Activated CD4-positive, alpha-beta T cell treated with anti-CD3 and anti-CD28 coated beads, Interleukin-2, amount 50 U/mL, for 1 hour (primary cell): ENCODE data around the gene SLC2A5.
"Not testable (repeated sequence)": the region's sequence is repeated elsewhere in the genome, so short reads cannot be mapped to it uniquely, and the experiment has no call there.

Source experiments
- DNase-seq: peaks from one replicate; pipeline ENCODE4 v3.0.0-alpha.2; 2020

The SLC2A5 gene, protein sequence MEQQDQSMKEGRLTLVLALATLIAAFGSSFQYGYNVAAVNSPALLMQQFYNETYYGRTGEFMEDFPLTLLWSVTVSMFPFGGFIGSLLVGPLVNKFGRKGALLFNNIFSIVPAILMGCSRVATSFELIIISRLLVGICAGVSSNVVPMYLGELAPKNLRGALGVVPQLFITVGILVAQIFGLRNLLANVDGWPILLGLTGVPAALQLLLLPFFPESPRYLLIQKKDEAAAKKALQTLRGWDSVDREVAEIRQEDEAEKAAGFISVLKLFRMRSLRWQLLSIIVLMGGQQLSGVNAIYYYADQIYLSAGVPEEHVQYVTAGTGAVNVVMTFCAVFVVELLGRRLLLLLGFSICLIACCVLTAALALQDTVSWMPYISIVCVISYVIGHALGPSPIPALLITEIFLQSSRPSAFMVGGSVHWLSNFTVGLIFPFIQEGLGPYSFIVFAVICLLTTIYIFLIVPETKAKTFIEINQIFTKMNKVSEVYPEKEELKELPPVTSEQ

DNA sequence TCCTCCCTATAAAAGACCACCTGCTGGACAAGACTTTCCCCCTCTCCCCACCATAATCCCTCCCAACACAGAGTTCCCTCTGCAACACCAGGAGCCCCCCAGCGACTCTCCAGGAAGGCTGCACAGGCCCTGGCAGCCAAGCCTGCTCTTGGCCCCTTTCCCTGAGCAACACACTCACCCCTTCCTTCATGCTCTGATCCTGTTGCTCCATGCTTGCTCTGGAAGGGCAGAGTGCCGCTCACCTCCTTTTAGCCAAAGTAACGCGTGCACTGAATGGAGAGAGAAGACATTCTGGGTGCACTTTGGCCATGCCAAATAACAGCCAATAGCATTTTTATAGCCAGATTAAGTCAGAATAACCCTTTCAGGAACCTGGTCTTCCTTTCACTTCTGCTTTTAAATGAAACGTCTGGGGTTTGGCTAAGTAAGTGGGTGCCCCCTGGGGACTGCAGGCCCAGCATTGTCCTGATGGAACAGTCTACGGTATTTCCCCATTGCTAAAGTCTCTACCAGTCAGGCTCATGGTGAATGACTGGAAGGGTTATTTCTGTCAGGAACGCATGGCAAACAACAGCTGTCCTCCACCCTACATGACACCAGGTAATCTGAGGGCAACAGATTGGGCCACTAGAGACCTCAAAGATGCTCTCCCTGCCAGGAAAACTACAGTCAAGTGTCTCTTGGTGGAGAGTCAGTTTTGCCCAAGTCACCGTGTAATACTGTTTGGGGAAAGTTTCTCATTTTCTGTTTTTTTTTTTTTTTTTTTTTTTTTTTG is at the start of gene SLC2A5:
Gene SLC2A5, minus strand, starts transcription at position 310 of the 775 bp plus-strand sequence. Its CDS starts 99 bp downstream, at position 211.
- DNase-seq, result no peak

DNA sequence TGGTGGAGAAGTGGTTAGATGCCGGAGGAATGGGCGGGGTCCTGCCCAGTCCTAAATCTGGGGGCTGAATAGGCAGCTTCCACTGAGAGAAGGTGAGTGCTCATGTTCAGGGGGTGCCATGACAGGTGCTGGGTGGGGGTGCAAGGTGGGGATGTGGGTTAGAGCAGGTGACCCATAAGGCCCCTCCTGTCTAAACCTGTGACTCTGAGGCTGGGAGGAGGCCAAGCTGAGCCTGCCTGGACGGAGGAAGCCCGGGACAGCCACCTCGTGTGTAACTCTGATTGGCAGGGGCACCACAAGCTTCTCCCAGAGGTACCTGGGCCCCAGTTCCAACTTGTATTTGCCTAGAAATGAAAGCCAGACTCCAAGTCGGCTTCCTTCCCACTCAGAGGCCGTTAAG is 48.8 kb upstream of the SLC2A5 start:
- DNase-seq, result no peak

DNA sequence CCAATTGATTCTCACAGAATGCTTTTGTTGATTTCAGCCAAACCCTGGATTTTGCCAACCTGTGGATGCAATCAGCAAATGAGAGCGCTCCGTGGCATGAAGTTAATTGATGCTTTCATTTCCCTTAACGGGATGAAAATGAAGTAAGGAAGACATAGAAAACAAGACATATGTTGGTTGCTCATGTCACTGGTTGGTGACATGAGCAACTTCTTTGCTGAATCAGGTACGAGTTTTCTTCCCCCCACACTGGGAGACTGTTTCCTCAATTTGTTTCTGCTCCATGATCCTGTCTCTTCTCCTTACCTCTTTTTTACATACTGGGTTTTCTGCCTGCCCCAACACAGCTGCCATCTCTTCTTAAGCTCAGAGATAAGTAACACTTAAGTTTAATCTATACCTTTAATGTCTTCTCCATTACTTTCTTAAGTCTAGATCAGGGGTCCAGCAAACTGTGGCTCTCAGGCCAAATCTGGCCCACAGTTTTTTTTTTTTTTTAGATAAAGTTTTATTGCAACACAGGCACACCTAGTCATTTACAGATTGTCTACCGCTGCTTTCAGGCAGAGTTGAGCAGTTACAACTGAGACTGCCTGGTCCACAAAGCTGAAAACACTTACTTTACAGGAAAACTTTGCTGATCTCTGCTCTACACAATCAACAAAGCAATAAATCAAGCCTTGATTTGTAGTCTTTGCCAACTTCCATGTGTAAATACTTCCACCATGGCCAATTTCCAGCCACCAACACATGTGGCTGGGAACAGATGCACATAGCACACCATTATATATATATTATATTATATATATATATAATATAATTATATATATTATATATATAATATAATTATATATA is 46.1 kb upstream of the SLC2A5 start:
- no peak for DNase-seq

DNA sequence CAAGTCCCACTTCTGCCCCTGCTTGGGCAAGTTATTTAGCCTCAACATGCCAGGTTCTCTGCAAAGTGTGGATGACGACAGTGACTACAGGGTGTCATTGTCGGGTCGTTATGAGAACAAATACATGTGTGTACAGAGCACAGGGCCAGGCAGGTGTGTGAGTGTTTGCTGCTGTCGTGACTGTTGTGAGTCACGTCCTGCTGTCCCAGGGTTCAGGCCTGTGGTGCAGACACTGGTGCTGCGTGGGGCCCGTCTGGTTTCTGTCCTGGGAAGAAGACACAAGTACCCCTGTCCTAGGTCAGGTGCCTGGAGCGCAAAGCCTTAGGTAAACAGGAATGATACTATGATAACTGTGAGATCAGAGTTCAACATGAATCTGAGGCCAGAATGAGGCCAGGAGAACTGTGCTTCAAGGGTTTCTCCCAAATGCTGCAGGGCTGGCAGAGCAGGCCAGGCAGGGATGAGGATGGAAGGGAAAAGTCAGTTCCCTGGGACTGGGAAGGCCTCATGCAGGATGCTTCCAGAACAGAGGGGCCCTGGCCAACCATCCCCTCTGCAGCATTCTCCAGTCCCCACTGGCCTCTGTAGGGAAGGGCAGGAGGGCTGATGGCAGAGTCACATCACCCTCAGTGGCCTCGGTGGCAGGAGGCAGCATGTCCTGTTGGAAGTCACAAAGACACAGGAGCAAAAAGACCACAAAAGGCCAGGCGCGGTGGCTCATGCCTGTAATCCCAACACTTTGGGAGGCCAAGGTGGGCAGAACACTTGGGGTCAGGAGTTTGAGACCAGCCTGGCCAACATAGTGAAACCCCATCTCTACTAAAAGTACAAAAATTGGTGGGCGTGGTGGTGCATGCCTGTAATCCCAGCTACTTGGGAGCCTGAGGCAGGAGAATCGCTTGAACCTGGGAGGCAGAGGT is 43.8 kb upstream of the SLC2A5 start:
- no peak for DNase-seq

DNA sequence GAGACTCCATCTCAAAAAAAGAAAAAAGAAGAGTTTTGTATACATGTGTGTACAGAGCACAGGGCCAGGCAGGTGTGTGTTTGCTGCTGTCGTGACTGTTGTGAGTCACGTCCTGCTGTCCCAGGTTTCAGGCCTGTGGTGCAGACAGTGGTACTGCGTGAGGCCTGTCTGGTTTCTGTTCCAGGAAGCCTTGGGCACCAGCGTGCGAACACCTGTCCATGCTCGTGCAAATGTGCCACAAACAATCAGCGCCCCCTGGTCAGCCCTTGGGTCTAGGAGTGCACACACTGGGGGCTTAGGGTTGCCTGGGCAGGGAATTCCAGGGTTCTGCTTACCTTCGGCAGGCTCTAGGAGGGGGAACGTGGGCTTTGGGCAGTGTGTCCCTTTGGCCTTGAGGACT is 42.5 kb upstream of the SLC2A5 start:
- no peak for DNase-seq

DNA sequence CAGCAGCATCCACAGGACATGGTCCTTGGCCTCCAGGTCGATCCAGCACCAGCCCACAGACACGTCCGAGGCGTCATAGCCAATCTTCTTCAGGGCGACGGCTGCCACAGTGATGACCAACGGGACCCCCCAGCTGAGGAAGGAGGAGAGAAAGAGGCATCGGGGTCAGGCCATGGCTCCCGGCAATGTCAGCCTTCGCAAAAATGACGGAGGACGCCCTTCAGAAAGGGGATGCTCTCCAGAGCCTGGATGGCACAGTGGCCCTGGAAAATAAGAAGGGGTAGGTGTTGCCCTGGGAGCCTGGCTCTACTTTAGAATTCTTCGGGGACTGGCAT is 41.9 kb upstream of the SLC2A5 start:
- no peak for DNase-seq

DNA sequence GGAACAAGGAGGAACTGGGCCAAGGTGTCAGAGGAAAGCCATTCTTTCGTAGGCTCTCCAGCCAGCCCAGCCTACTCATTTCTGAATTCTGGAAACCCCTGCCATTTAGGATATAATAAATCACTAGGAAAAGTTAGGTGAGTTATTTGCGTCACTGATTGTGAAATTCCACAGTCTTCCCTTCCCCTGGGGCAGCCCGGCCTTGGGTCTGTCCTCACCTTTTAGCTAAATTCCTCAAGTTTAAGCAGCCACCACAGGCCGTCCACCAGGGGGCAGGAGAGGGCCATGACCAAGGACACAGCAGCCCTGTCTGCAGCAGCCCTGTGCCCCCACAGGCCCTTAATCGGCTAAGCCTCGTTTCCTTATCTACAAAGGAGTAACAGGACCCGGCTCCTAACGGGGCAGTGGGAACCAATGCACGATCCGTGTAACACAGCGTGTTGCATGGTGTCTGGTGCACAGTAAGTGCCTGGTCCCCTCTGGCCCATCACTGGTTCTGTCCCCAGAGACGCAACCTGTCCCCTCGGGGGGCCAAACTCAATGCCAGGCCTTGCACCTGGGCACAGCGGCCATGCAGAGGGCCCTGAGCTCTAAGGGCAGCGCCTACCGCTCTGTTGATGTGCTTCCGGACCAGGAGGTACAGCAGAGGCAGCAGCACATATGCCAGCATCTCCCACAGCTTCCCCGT is 41.4 kb upstream of the SLC2A5 start:
- peak; percentile 87 for DNase-seq

DNA sequence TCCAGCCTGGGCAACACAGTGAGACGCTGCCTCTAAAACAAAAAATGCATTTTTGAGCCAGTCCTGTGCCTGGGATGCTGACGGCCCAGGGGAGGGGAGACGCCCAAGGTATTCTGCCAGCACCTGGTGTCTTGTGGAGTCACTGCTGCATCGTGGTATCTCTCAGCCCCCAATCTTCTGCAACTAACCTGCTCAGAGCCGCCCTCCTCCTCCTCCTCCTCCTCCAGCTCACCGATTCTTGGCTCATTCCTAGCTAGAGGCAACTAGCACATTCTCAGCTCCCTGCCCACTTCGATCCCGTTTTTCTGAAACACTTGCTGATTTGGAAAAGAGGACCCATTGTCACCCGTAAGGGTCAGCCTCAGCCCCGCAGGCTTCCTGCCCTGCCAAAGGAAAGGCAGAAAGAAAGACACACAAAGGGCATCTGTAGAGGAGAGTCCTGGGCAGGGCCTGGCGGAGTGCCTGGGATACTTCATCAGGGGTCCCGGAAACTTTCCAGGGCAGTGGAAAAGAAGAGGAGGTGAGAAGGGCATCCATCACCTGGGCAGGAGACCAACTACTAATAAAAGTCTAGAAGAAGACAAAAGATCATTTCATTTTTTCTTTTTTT is 38.7 kb upstream of the SLC2A5 start:
- no peak for DNase-seq

DNA sequence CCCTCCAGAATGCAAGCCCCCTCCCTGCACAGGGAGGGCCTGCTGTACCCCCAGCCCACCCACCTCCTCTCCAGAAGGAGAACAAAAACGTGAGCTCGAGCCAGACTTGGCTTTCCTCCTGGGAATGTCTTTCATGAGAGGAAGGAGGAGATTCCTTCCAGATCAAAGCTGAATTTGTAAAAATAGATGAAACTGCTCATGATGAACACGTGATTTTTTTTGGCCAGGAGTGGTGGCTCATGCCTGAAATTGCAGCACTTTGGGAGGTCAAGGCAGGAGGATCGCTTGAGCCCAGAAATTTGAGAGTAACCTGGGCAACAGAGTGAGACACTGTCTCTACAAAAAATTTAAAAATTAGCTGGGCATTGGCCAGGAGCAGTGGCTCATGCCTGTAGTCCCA is 37.7 kb upstream of the SLC2A5 start:
- no peak for DNase-seq

DNA sequence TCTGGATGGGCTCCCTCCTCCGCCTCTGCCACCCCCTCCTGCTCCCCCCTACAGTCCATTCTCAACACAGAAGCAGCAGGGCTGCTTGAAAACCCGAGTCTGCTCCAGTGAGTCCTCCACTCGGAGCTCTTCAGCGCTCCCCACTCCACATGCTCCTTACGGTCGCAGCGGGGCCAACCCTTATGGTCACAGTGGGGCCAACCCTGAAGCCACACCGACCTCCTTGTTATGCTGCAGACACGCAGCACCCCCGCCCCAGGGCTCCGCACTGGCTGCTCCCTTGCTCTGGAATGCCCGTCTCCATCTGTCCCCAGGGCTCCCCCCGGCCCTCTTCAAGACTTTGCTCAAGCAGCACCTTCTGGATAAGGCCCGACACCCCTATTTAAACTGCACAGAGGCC is 36.9 kb upstream of the SLC2A5 start:
- no peak for DNase-seq

DNA sequence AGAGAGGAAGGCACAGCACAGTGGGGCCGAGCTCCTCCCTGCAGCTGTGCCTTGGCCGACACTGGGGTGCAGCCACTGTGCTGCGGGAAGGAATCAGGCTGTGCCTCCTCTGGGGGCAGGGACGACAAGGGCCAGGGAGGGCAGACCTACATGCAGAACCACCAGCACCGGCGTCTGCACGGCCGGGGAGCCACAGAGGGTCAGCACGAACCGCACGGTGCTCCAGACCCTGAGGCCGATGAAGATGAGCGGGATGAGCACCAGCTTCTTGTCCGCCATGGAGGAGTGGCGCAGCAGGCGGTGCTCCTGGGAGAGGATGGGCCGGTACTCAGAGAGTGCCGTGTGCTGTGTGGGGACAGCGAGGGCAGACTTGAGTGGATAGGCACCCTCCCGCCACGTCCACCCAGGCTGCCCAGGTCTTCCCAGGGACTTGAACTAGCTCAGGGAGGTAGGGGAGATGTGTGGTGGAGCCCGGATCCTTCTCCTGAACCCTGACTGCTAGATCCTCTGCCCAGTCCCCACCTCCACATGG is 36.0 kb upstream of the SLC2A5 start:
- no peak for DNase-seq

DNA sequence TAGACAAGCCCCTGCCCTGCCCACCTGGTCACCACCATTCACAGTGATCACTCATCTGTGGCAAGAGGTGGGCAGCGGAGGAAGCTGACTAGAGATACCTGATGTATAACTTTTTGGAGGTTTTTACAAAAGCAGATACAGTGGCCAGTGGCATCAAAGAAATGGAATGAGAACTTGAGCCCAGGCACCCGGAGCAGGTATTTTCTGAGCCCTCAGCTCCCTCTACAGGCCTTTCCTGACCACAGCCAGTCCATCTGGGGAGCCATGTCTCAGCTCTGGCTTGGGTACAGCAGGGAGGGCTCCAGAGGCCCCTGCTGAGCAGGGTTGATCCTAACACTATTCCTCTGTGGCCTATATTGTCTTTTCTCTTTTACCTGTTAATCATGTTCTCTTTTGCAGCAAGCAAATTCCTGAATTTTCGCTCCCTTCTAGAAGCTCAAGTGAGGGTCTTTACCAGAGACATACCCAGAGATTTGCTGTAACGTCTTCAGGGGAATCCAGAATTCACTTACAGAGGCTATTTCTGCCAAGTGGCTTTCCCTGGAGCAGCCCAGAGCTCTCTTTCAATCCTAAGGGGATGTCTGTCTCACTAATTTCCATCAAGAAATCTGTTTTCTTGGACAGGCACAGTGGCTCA is 32.2 kb upstream of the SLC2A5 start:
- no peak for DNase-seq

DNA sequence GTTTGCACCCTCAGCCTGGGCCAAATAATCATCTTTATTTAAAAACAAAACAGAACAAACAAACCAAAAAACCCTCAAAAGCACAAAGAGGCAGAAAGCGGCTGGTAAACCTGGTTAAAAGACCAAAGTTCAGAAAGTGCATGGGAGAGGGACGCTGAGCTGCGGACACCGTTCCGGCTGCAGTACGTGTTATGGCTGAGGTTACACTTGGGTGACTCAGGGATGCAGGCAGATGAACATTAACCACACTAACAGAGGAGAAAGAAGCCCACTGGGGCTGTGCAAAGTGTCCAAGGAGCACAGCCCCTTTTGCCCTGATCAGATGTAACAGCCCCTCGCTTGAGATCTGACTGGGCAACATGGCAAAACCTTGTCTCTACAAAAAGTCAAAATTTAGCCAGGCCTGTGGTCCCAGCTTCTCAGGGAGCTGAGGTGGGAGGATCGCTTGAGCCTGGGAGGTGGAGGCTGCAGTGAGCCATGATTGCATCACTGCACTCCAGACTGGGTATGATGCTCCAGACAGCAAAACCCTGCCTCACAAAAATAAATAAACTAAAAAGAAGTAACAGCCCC is 31.1 kb upstream of the SLC2A5 start:
- no peak for DNase-seq

DNA sequence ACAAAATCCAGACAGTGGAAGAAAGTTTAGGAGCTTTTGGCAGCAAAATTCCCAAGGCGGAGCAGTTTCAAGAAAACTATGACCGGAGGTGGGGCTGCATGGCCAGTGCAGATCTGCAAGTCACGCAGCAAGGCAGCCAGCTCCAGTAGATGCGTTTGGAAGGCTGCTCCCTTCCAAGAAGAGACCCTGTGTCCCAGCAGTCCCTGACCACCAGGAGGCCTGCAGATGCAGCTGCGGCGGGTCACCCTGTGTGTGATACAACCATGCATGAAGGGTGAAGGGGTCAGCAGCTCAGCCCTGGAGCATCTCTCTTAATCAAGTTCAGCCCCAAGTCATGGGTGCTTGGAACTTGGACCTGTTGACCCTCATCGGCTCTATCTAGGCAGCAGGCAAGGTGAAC is 30.1 kb upstream of the SLC2A5 start:
- no peak for DNase-seq

DNA sequence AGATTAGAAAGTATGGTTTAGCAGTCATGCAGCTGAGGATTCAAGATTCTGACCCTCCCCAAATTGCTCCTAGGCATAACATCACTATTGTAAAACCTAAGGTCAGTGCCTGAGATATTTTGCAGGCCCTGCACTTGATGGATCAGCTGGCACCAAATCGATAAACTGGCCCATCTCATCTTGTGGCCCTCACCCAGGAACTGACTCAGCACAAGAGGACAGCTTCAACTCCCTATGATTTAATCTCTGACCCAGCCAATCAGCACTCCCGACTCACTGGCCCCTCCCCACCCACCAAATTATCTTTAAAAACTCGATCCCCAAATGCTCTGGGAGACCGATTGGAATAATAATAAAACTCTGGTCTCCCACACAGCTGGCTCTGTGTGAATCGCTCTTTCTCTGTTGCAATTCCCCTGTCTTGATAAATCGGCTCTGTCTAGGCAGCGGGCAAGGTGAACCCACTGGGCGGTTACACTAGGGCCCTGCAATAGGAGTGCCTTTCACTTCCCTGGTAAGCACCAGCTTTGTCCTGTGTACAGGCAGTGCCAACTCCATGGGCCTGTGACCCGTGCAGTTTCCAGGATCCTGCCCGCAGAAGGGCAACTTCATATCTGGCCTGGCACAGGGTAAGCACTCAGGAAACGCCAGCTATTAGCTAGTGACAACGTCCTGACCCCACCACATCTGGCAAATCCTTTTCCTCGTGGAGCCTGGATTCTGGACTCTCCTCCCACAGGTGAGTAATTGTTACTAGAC is 28.7 kb upstream of the SLC2A5 start:
- DNase-seq, result no peak

DNA sequence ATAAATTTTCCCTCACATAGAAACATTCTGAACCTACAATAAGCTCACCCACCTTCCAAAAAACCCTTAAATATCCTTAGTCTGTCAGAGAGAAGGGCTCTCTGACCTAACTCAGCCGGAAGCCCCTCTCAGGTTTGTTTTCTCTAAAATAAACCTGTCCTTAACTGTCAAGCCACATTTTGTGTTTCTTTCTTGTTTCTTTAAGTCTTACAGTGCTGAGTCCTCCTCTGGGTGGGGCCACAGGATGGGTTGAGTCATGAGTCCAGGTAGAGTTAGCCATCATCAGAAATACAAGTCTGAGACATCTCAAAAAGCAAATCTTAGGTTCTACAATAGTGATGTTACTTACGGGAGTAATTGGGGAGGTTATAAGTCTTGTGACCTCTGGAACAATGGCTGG is 26.4 kb upstream of the SLC2A5 start:
- DNase-seq, result no peak

DNA sequence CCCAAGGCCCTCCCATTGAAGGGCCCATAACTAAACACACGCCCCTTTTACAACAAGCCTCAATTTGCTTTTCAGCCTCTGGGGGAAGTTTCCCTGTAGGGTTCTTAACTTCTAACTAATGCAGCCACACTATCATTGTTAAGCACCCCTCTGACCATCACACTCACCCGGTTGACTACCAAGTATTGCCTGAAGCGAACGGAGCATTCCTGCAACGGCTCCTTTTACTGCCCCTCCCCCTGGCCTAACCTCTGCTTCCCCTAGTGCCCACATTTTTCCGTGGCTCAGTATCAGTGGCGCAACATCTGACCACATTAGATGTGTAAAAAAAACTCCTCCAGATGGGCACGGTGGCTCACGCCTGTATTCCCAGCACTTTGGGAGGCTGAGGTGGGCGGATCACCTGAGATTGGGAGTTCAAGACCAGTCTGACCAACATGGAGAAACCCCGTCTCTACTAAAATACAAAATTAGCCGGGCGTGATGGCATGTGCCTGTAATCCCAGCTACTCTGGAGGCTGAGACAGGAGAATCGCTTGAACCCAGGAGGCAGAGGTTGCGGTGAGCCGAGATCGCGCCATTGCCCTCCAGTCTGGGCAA is 24.7 kb upstream of the SLC2A5 start:
- not testable (repeated sequence) for DNase-seq

DNA sequence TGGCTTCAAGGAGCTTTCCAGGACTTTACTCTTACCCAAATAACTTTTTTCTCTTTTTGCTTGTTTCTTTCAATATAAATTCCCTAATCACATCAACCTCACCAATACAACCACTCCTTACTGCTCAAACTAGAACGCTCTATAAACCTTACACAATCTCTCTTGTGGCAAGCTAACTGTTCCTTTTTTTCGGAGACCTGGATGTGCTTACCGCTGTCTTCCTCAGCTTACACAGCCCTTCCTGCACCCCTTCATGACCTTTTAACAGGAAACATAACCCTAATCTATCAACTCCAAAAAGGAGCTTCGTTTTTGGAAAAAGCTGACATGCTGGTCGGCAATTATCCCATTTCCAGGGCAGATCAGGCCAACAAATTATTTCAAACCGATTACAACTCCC is 24.1 kb upstream of the SLC2A5 start:
- DNase-seq, result no peak

DNA sequence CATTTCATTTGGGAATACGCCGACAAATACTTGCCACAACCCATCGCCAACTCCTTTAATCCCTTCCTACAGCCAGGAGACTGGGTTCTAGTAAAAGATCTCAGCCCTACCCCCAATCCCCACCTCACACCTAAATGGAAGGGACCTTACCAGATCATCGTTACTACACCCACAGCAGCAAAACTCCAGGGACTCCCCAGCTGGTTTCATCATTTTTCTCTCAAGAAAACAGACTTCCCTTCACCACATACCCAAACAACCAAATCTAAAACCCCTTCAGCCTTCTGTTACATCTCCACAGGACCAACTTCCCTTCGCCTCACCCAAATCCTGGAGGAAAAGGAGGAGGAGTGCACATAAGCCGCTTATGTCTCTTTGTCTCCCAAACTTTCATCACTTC is 23.7 kb upstream of the SLC2A5 start:
- DNase-seq, result no peak
